HL-60 (cell line): ENCODE data around the gene CCSER1.

Source experiments
- CTCF ChIP-seq: IDR thresholded peaks from one replicate; pipeline ENCODE4 v1.5.1; 2011; ENCODE audit warnings: low read length, control low read depth, inconsistent platforms; ENCODE audit not compliant: insufficient read depth
- GABPA ChIP-seq: IDR thresholded peaks from 2 replicates; pipeline ENCODE4 v1.6.1; 2012; ENCODE audit warnings: low read depth
- POLR2AphosphoS5 ChIP-seq: IDR thresholded peaks from 2 replicates; pipeline ENCODE4 v1.6.1; 2012; ENCODE audit warnings: low read depth
- REST ChIP-seq: IDR thresholded peaks from 2 replicates; pipeline ENCODE4 v1.6.1; 2012; ENCODE audit warnings: low read depth; ENCODE audit not compliant: insufficient replicate concordance
- SPI1 ChIP-seq: IDR thresholded peaks from 2 replicates; pipeline ENCODE4 v1.6.1; 2012; ENCODE audit warnings: low read depth, mild to moderate bottlenecking, borderline replicate concordance

GRCh38 chr4:90162566-90162965 lies 35.4 kb downstream of the CCSER1 start:
- no peak for TF ChIP-seq CTCF
- no peak for TF ChIP-seq REST
- no peak for TF ChIP-seq POLR2AphosphoS5
- TF ChIP-seq GABPA, result no peak
- no peak for TF ChIP-seq SPI1
